OCI-LY7 (cell line): Measurements from ENCODE around the gene ZNF536.

Experiments
- EZH2phosphoT487 ChIP-seq: fragments of 200-600 bp; sonication (generic); IDR thresholded peaks from 2 replicates; pipeline ENCODE4 v1.6.1; 2018; ENCODE audit warnings: low read depth, borderline replicate concordance, mild to moderate bottlenecking, mixed run types, antibody characterized with exemption, low read length, moderate library complexity, mixed read lengths
- TF ChIP-seq, protein P1 (sequence below): fragments of 200-600 bp; sonication (generic); conservative IDR thresholded peaks from 2 replicates; pipeline ENCODE4 v1.5.1; 2014; ENCODE audit warnings: mild to moderate bottlenecking, antibody characterized with exemption, low read length, moderate library complexity, mixed read lengths

DNA sequence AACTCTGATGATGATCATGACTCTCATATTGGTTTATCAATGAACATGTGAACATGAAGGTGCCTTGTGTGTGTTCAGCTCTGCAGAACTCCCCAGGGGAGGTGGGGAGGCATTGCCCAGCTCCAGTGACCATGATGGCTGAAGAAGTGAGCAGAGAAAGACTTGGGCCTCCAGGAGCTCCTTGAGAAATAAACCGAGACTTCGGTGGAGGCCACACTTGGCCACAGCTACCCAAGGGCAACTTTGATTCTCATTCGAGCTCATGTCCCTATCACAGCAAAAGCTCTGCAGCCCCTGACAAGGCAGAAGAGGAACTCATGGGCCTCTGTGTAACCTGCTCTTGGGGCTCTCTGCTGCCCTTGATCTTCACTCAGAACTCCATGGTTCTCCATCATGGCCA, 44.1 kb upstream of the ZNF536 start:
- TF ChIP-seq, protein P1, sequence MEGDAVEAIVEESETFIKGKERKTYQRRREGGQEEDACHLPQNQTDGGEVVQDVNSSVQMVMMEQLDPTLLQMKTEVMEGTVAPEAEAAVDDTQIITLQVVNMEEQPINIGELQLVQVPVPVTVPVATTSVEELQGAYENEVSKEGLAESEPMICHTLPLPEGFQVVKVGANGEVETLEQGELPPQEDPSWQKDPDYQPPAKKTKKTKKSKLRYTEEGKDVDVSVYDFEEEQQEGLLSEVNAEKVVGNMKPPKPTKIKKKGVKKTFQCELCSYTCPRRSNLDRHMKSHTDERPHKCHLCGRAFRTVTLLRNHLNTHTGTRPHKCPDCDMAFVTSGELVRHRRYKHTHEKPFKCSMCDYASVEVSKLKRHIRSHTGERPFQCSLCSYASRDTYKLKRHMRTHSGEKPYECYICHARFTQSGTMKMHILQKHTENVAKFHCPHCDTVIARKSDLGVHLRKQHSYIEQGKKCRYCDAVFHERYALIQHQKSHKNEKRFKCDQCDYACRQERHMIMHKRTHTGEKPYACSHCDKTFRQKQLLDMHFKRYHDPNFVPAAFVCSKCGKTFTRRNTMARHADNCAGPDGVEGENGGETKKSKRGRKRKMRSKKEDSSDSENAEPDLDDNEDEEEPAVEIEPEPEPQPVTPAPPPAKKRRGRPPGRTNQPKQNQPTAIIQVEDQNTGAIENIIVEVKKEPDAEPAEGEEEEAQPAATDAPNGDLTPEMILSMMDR: no peak
- TF ChIP-seq EZH2phosphoT487: no peak
